Loucy (cell line): ENCODE measurements around the gene NEU4.

Experiments used
- H2AFZ ChIP-seq: fragments of 200-600 bp; sonication (generic); 2 replicates; pipeline ENCODE4 v1.6.0; 2016; ENCODE audit warnings: antibody characterized with exemption, mild to moderate bottlenecking, low read length, moderate library complexity
- H3F3A ChIP-seq: fragments of 200-600 bp; 2 replicates; pipeline ENCODE4 v1.6.0; 2016; ENCODE audit warnings: antibody characterized with exemption, low read depth, mild to moderate bottlenecking
- H3K27me3 ChIP-seq: fragments of 200-600 bp; sonication (generic); 2 replicates; pipeline ENCODE4 v1.6.1; 2014; ENCODE audit warnings: low read length, mild to moderate bottlenecking; ENCODE audit not compliant: insufficient read depth, poor library complexity, severe bottlenecking
- H3K36me3 ChIP-seq: fragments of 200-600 bp; sonication (generic); 2 replicates; pipeline ENCODE4 v1.6.1; 2016; ENCODE audit warnings: low read length; ENCODE audit not compliant: insufficient read depth
- H3K4me1 ChIP-seq: fragments of 200-600 bp; sonication (generic); 2 replicates; pipeline ENCODE4 v1.5.1; 2014; ENCODE audit warnings: low read length, mild to moderate bottlenecking; ENCODE audit not compliant: insufficient read depth, poor library complexity, severe bottlenecking
- H3K4me2 ChIP-seq: fragments of 200-600 bp; sonication (generic); 2 replicates; pipeline ENCODE4 v1.6.0; 2014; ENCODE audit warnings: antibody characterized with exemption, low read length, low read depth, mild to moderate bottlenecking; ENCODE audit not compliant: poor library complexity, severe bottlenecking
- H3K4me3 ChIP-seq: fragments of 200-600 bp; sonication (generic); 2 replicates; pipeline ENCODE4 v1.5.1; 2014; ENCODE audit warnings: low read length, mild to moderate bottlenecking, mixed read lengths; ENCODE audit not compliant: poor library complexity, severe bottlenecking
- H3K79me2 ChIP-seq: fragments of 200-600 bp; sonication (generic); 2 replicates; pipeline ENCODE4 v1.6.1; 2014; ENCODE audit warnings: low read length; ENCODE audit not compliant: insufficient read depth
- H3K9ac ChIP-seq: fragments of 200-600 bp; sonication (generic); 2 replicates; pipeline ENCODE4 v1.6.0; 2014; ENCODE audit warnings: mild to moderate bottlenecking, low read depth, low read length, moderate library complexity; ENCODE audit not compliant: poor library complexity, severe bottlenecking
- H3K9me2 ChIP-seq: fragments of 200-600 bp; sonication (generic); replicated peaks from 2 replicates; pipeline ENCODE4 v1.6.1; 2016; ENCODE audit warnings: low read depth, low read length, mixed read lengths
- H3K9me3 ChIP-seq: fragments of 200-600 bp; sonication (generic); 2 replicates; pipeline ENCODE4 v1.6.1; 2014; ENCODE audit warnings: mild to moderate bottlenecking, antibody characterized with exemption, low read length, low read depth; ENCODE audit not compliant: insufficient read depth
- H4K20me1 ChIP-seq: fragments of 200-600 bp; sonication (generic); 2 replicates; pipeline ENCODE4 v1.6.0; 2014; ENCODE audit warnings: antibody characterized with exemption, low read length, mild to moderate bottlenecking; ENCODE audit not compliant: insufficient read depth, poor library complexity, severe bottlenecking
- CTCF ChIP-seq: fragments of 200-600 bp; sonication (generic); conservative IDR thresholded peaks from 2 replicates; pipeline ENCODE4 v1.5.1; 2014; ENCODE audit warnings: mild to moderate bottlenecking, antibody characterized with exemption, low read length
- EZH2phosphoT487 ChIP-seq: fragments of 200-600 bp; IDR thresholded peaks from 2 replicates; pipeline ENCODE4 v1.6.1; 2018; ENCODE audit warnings: antibody characterized with exemption, mild to moderate bottlenecking, moderate library complexity, borderline replicate concordance

Gene NEU4

GRCh38 chr2:241852116-241852980 is 43.4 kb downstream of the NEU4 start:
- no peak for TF ChIP-seq CTCF
- no peak for TF ChIP-seq EZH2phosphoT487
- no peaks in the 10 kb centered on the region for H4K20me1 ChIP-seq

GRCh38 chr2:241852981-241853631 is 44.1 kb downstream of the NEU4 start:
- no peaks in the 10 kb centered on the region for H3K36me3 ChIP-seq
- no peaks in the 10 kb centered on the region for H3K79me2 ChIP-seq
- no peak overlapping the region for H2AFZ ChIP-seq
- H3K4me3 ChIP-seq, result no peak overlapping the region
- H3K9ac ChIP-seq, result no peak overlapping the region
- peaks cover 4% of the 10 kb centered on the region for H3K4me1 ChIP-seq
- no peaks in the 10 kb centered on the region for H3K27me3 ChIP-seq
- no peak for TF ChIP-seq CTCF
- TF ChIP-seq EZH2phosphoT487, result no peak
- H4K20me1 ChIP-seq, result no peaks in the 10 kb centered on the region
- no peaks in the 10 kb centered on the region for H3F3A ChIP-seq
- H3K9me3 ChIP-seq, result no peaks in the 10 kb centered on the region
- no peak overlapping the region for H3K4me2 ChIP-seq
- H3K9me2 ChIP-seq, result no peaks in the 10 kb centered on the region

More at GRCh38 chr2:241852116-241852980, 43.4 kb downstream of the NEU4 start:
- Histone ChIP-seq H3K4me3 (no peak overlapping the region), H3K9ac (no peak overlapping the region), H3K79me2 (no peaks in the 10 kb centered on the region), H3K27me3 (no peaks in the 10 kb centered on the region), H3K9me2 (no peaks in the 10 kb centered on the region), H2AFZ (no peak overlapping the region), H3K4me2 (no peak overlapping the region), H3K36me3 (no peaks in the 10 kb centered on the region), H3K9me3 (no peaks in the 10 kb centered on the region), H3K4me1 (peaks cover 4% of the 10 kb centered on the region), H3F3A (no peaks in the 10 kb centered on the region)

DNA sequence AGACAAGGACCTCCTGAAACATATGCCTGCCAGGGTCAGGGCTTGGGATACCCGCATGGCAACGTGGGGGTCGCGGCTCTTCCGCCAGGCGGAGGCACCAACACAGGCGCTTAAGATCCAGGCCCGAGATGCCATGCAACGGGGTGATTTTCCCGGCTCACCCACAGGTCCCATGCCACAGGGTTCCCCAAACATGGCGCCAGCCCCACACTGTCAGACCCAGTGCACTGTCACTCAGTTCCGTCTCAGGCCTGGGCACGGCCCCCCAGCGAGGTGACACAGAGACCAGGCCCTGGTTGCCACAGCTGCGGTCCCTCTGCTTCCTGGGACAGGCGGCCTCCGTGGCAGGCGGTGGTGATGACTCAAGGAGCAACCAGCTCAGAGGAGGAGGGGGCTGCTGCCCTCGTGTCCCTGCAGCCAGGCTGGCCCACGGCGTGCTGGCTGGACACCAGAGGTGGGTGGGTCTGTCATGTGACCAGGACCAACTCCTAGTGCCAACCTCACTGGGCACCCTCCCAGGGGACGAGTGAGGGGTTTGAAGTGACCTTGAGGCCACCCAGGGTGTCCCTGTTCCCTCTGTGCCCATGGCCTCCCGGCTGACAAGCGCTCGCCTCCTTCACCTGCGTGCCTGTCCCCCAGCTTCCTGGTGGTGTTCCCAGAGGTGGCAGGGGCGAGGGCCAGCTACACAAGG is 44.8 kb downstream of the NEU4 start:
- no peaks in the 10 kb centered on the region for H3K27me3 ChIP-seq
- H3K4me2 ChIP-seq, result no peak overlapping the region
- H2AFZ ChIP-seq, result no peak overlapping the region
- no peak overlapping the region for H3K9ac ChIP-seq
- H3K36me3 ChIP-seq, result no peaks in the 10 kb centered on the region
- H3K9me3 ChIP-seq, result no peaks in the 10 kb centered on the region
- H4K20me1 ChIP-seq, result no peaks in the 10 kb centered on the region
- no peaks in the 10 kb centered on the region for H3K79me2 ChIP-seq
- H3K4me1 ChIP-seq, result peaks cover 5% of the 10 kb centered on the region
- H3K9me2 ChIP-seq, result no peaks in the 10 kb centered on the region
- H3K4me3 ChIP-seq, result no peak overlapping the region
- no peak for TF ChIP-seq CTCF
- TF ChIP-seq EZH2phosphoT487, result no peak
- H3F3A ChIP-seq, result no peaks in the 10 kb centered on the region
